BJ (cell line): ENCODE measurements around the gene NFIA. TPM values are rescaled to one million over a fixed set of nuclear protein-coding genes. Genes with fewer than 3 reads are reported as not detected.

Source experiments
- CTCF ChIA-PET: fragments of 350-600 bp; formaldehyde crosslinking; extraction: SDS; loops from one replicate; lab custom pipeline; 2021; ENCODE audit warnings: antibody characterized with exemption, inconsistent platforms; lab: Yijun Ruan, JAX
- POLR2A ChIA-PET: fragments of 300-600 bp; sonication (Branson Sonifier 250); formaldehyde crosslinking; extraction: SDS; loops from one replicate; lab custom pipeline; 2021; ENCODE audit warnings: antibody characterized with exemption; lab: Charles Lee
- DNase-seq: peaks from one replicate; pipeline ENCODE4 v3.0.0-alpha.2; 2011; ENCODE audit warnings: low read depth
- H3K27me3 ChIP-seq: 2 replicates; pipeline ENCODE4 v1.6.0; 2011; ENCODE audit warnings: low read length; ENCODE audit not compliant: control insufficient read depth, insufficient read depth
- H3K36me3 ChIP-seq: 2 replicates; pipeline ENCODE4 v1.5.1; 2011; ENCODE audit warnings: low read length; ENCODE audit not compliant: control insufficient read depth, insufficient read depth
- H3K4me3 ChIP-seq: 2 replicates; pipeline ENCODE4 v1.5.1; 2011; ENCODE audit warnings: low read depth, mild to moderate bottlenecking, control low read depth, low read length
- CTCF ChIP-seq: IDR thresholded peaks from 2 replicates; pipeline ENCODE4 v1.5.1; 2011; ENCODE audit warnings: low read depth, mild to moderate bottlenecking, control low read depth, inconsistent platforms, low read length, moderate library complexity; ENCODE audit not compliant: insufficient read depth
- polyA plus RNA-seq: library from polyadenylated mRNA; depleted of rRNA; stranded (reverse); fragments of >200 nt; gene quantifications from 2 replicates; pipeline ENCODE4 v1.2.3, GENCODE V29; 2011

NFIA gene
- polyA plus RNA-seq, 1 experiment: 4.5 TPM

GRCh38 chr1:61259379-61260148, 177.2 kb downstream of the NFIA start:
- no peak for TF ChIP-seq CTCF
- no peaks in the 10 kb centered on the region for H3K36me3 ChIP-seq
- POLR2A ChIA-PET: no interaction called here
- CTCF ChIA-PET: interaction anchor here (1.1 kb wide), 1 partner anchor 9 kb away, joined by 4 read pairs; no protein-coding TSS in a partner anchor
- H3K27me3 ChIP-seq: no peaks in the 10 kb centered on the region
- no peak overlapping the region for H3K4me3 ChIP-seq
- DNase-seq: no peak

GRCh38 chr1:61260171-61260570, 177.8 kb downstream of the NFIA start:
- Histone ChIP-seq H3K4me3 (no peak overlapping the region), H3K36me3 (no peaks in the 10 kb centered on the region), H3K27me3 (no peaks in the 10 kb centered on the region)
- ChIA-PET POLR2A (no interaction called here), CTCF (no interaction called here)
- DNase-seq: no peak
- TF ChIP-seq CTCF: no peak

GRCh38 chr1:61261595-61261994, 179.2 kb downstream of the NFIA start:
- no peak overlapping the region for H3K4me3 ChIP-seq
- ChIA-PET POLR2A (no interaction called here), CTCF (no interaction called here)
- no peak for TF ChIP-seq CTCF
- no peaks in the 10 kb centered on the region for H3K36me3 ChIP-seq
- no peaks in the 10 kb centered on the region for H3K27me3 ChIP-seq
- DNase-seq: no peak

GRCh38 chr1:61263905-61264824, 181.8 kb downstream of the NFIA start:
- ChIA-PET CTCF (interaction anchor here (0.6 kb wide), 1 partner anchor 34 kb away, joined by 3 read pairs; no protein-coding TSS in a partner anchor), POLR2A (no interaction called here)
- DNase-seq: no peak
- Histone ChIP-seq H3K36me3 (no peaks in the 10 kb centered on the region), H3K4me3 (no peak overlapping the region), H3K27me3 (no peaks in the 10 kb centered on the region)
- TF ChIP-seq CTCF: no peak

- POLR2A ChIA-PET: no interaction called here
Measured at GRCh38 chr1:61264825-61265242, 182.5 kb downstream of the NFIA start.

More at GRCh38 chr1:61264825-61265242, 182.5 kb downstream of the NFIA start:
- DNase-seq: no peak
- no peak overlapping the region for H3K4me3 ChIP-seq
- CTCF ChIA-PET: no interaction called here
- TF ChIP-seq CTCF: no peak
- no peaks in the 10 kb centered on the region for H3K36me3 ChIP-seq
- H3K27me3 ChIP-seq: no peaks in the 10 kb centered on the region
